Activated CD8-positive, alpha-beta memory T cell treated with anti-CD3 and anti-CD28 coated beads for 36 hours (primary cell): ENCODE measurements around the gene ARL6IP4. TPM values are rescaled to one million over a fixed set of nuclear protein-coding genes. Genes with fewer than 3 reads are reported as not detected.

Source experiments
- CTCF ChIA-PET: fragments of 350-600 bp; sonication (Branson Sonifier 250); formaldehyde crosslinking; loops from one replicate; lab custom pipeline; 2021; ENCODE audit warnings: antibody characterized with exemption; lab: Charles Lee
- POLR2A ChIA-PET: fragments of 350-600 bp; sonication (Branson Sonifier 250); formaldehyde crosslinking; loops from one replicate; lab custom pipeline; 2021; ENCODE audit warnings: antibody characterized with exemption; lab: Charles Lee
- total RNA-seq, 2 experiments: library from RNA; stranded (reverse); gene quantifications; one replicate each; pipeline ENCODE4 v1.2.3, GENCODE V29; 2021

Gene ARL6IP4
- total RNA-seq, 2 experiments from 2014 or later = 172 to 180 TPM

- ChIA-PET CTCF (no interaction called here), POLR2A (no interaction called here)
Observed at GRCh38 chr12:123019841-123020138, 39.3 kb downstream of the ARL6IP4 start.

GRCh38 chr12:123021688-123022604, 41.5 kb downstream of the ARL6IP4 start:
- ChIA-PET POLR2A (no interaction called here), CTCF (interaction anchor here (1.9 kb wide), 1 partner anchor 21 kb away, joined by 5 read pairs; no protein-coding TSS in a partner anchor)

GRCh38 chr12:123022846-123023245, 42.4 kb downstream of the ARL6IP4 start:
- ChIA-PET POLR2A (no interaction called here), CTCF (no interaction called here)

- POLR2A ChIA-PET = interaction anchor here (0.6 to 1.1 kb wide), 5 partner anchors 20 to 341 kb away, joined by 3 to 6 read pairs (median 4); no protein-coding TSS in a partner anchor
Observed at GRCh38 chr12:123024819-123025391, 44.4 kb downstream of the ARL6IP4 start.

GRCh38 chr12:123026094-123026853, 45.8 kb downstream of the ARL6IP4 start:
- ChIA-PET POLR2A (no interaction called here), CTCF (interaction anchor here (1.3 to 1.7 kb wide), 2 partner anchors 10 to 17 kb away, joined by 4 to 7 read pairs; no protein-coding TSS in a partner anchor)

More at GRCh38 chr12:123024819-123025391, 44.4 kb downstream of the ARL6IP4 start:
- CTCF ChIA-PET = interaction anchor here (0.6 to 1.7 kb wide), 4 partner anchors 12 to 208 kb away, joined by 4 to 7 read pairs (median 4); partner anchors contain the start of gene MPHOSPH9

- ChIA-PET CTCF (interaction anchor here (0.6 kb wide), 1 partner anchor 111 kb away, joined by 3 read pairs; no protein-coding TSS in a partner anchor), POLR2A (no interaction called here)
Observed at GRCh38 chr12:123027726-123028445, 47.4 kb downstream of the ARL6IP4 start.

- ChIA-PET CTCF (no interaction called here), POLR2A (interaction anchor here (0.5 kb wide), 1 partner anchor 379 kb away, joined by 4 read pairs; no protein-coding TSS in a partner anchor)
Observed at GRCh38 chr12:123028475-123028874, 48.0 kb downstream of the ARL6IP4 start.

GRCh38 chr12:123029550-123029949, 49.1 kb downstream of the ARL6IP4 start:
- CTCF ChIA-PET = interaction anchor here (0.8 kb wide), 1 partner anchor 12 kb away, joined by 3 read pairs; no protein-coding TSS in a partner anchor
- POLR2A ChIA-PET = no interaction called here

- CTCF ChIA-PET = no interaction called here
- POLR2A ChIA-PET = no interaction called here
Observed at GRCh38 chr12:123030686-123031085, 50.2 kb downstream of the ARL6IP4 start.

GRCh38 chr12:123031171-123031845, 50.8 kb downstream of the ARL6IP4 start:
- ChIA-PET POLR2A (no interaction called here), CTCF (no interaction called here)

Other genes with a start within 250 kb of the ARL6IP4 start
- gene HCAR1, start 249.8 kb upstream of the ARL6IP4 start, total RNA-seq = under 1 TPM; 0.08 to 0.15 TPM
- gene DENR, start 227.9 kb upstream of the ARL6IP4 start, total RNA-seq = 10 to 100 TPM; 76.4 to 78.8 TPM
- under 1 TPM; 0.36 to 0.57 TPM for gene CCDC62, start 206.1 kb upstream of the ARL6IP4 start, total RNA-seq
- 10 to 100 TPM; 23.0 to 23.1 TPM for gene HIP1R, start 145.2 kb upstream of the ARL6IP4 start, total RNA-seq
- 10 to 100 TPM; 20.1 to 20.7 TPM for gene VPS37B, start 84.6 kb upstream of the ARL6IP4 start, total RNA-seq
- gene ABCB9, start 14.2 kb upstream of the ARL6IP4 start, total RNA-seq = 1 to 10 TPM; 4.5 to 4.8 TPM
- gene OGFOD2, start 5.4 kb upstream of the ARL6IP4 start, total RNA-seq = 10 to 100 TPM; 28.7 to 30.8 TPM
- 1 to 10 TPM; 9.3 to 9.4 TPM for gene PITPNM2, start 170.4 kb downstream of the ARL6IP4 start, total RNA-seq